K562 (cell line): Measurements from ENCODE around the gene LAMTOR4. TPM values are rescaled to one million over a fixed set of nuclear protein-coding genes. Genes with fewer than 3 reads are reported as not detected.
A peak's percentile ranks its signal among the peaks of the same experiment; 100 is the strongest.

Experiments
- ATF7 ChIP-seq: fragments of 450-650 bp; IDR thresholded peaks from 2 replicates; pipeline ENCODE4 v1.7.1; 2014; ENCODE audit warnings: mild to moderate bottlenecking, moderate library complexity
- BHLHE40 ChIP-seq: IDR thresholded peaks from 2 replicates; pipeline ENCODE4 v1.6.1; 2011; ENCODE audit warnings: low read length, improper control_type of control experiment
- E4F1 ChIP-seq: fragments of 250-450 bp; sonication (Bioruptor Pico); IDR thresholded peaks from 2 replicates; pipeline ENCODE4 v1.5.0; 2021; ENCODE audit warnings: mild to moderate bottlenecking, borderline replicate concordance
- ESRRA ChIP-seq: fragments of 450-650 bp; IDR thresholded peaks from 2 replicates; pipeline ENCODE4 v1.6.1; 2014; ENCODE audit warnings: low read depth, mild to moderate bottlenecking, moderate library complexity, borderline replicate concordance
- GABPB1 ChIP-seq: sonication (generic); formaldehyde crosslinking; IDR thresholded peaks from 2 replicates; pipeline ENCODE4 v1.8.0; 2022; ENCODE audit warnings: mild to moderate bottlenecking, missing genetic modification reagents
- GATAD2A ChIP-seq: fragments of 450-650 bp; IDR thresholded peaks from 2 replicates; pipeline ENCODE4 v1.6.1; 2017
- GMEB1 ChIP-seq: fragments of 250-450 bp; sonication (Bioruptor Pico); IDR thresholded peaks from 2 replicates; pipeline ENCODE4 v1.4.0; 2020; ENCODE audit warnings: mild to moderate bottlenecking
- HDGF ChIP-seq: fragments of 450-650 bp; IDR thresholded peaks from 2 replicates; pipeline ENCODE4 v1.6.1; 2016
- MEF2A ChIP-seq: IDR thresholded peaks from 2 replicates; pipeline ENCODE4 v1.6.1; 2011; ENCODE audit warnings: low read depth, mild to moderate bottlenecking, low read length, moderate library complexity; ENCODE audit not compliant: control insufficient read depth
- MEIS2 ChIP-seq: fragments of 450-650 bp; IDR thresholded peaks from 2 replicates; pipeline ENCODE4 v1.6.1; 2014; ENCODE audit warnings: mild to moderate bottlenecking; ENCODE audit not compliant: partially characterized antibody
- NR2F6 ChIP-seq: fragments of 450-650 bp; formaldehyde crosslinking; IDR thresholded peaks from 2 replicates; pipeline ENCODE4 v1.4.0; 2020; ENCODE audit warnings: mild to moderate bottlenecking
- RBM34 ChIP-seq: fragments of 200-400 bp; formaldehyde crosslinking; IDR thresholded peaks from 2 replicates; pipeline ENCODE4 v1.6.1; 2018; ENCODE audit warnings: low read length, borderline replicate concordance; ENCODE audit not compliant: insufficient read depth
- SMC3 ChIP-seq: conservative IDR thresholded peaks from 2 replicates; pipeline ENCODE4 v1.6.1; 2011; ENCODE audit warnings: low read depth, low read length, improper control_type of control experiment; ENCODE audit not compliant: insufficient read depth
- STAT5B ChIP-seq: fragments of 250-450 bp; sonication (Bioruptor Pico); IDR thresholded peaks from 2 replicates; pipeline ENCODE4 v1.8.0; 2021; ENCODE audit warnings: mild to moderate bottlenecking, inconsistent platforms
- TAF15 ChIP-seq: fragments of 200-400 bp; formaldehyde crosslinking; IDR thresholded peaks from 2 replicates; pipeline ENCODE4 v1.6.1; 2017; ENCODE audit warnings: mild to moderate bottlenecking, low read depth, low read length, moderate library complexity
- TCFL5 ChIP-seq: fragments of 250-450 bp; sonication (Bioruptor Pico); conservative IDR thresholded peaks from 2 replicates; pipeline ENCODE4 v1.6.1; 2021; ENCODE audit warnings: mild to moderate bottlenecking, moderate library complexity, matching md5 sums
- TEAD1 ChIP-seq, 2 experiments: fragments of 450-650 bp in 1 of 2; sonication (generic) in 1 of 2; formaldehyde crosslinking; IDR thresholded peaks; 2 replicates each; pipeline versions ENCODE4 v1.4.0 to v1.8.0; 2020 to 2022; ENCODE audit warnings: mild to moderate bottlenecking in 2 of 2, missing genetic modification reagents in 1 of 2
- ZBTB17 ChIP-seq: fragments of 450-650 bp; formaldehyde crosslinking; IDR thresholded peaks from 2 replicates; pipeline ENCODE4 v1.4.0; 2020; ENCODE audit warnings: mild to moderate bottlenecking
- ZKSCAN1 ChIP-seq: fragments of 150-350 bp; IDR thresholded peaks from 2 replicates; pipeline ENCODE4 v1.6.1; 2016; ENCODE audit warnings: low read depth, low read length
- ZNF274 ChIP-seq: IDR thresholded peaks from 2 replicates; pipeline ENCODE4 v1.6.1; 2011; ENCODE audit warnings: low read depth, mild to moderate bottlenecking, low read length, moderate library complexity, borderline replicate concordance
- ZNF316 ChIP-seq: fragments of 450-650 bp; IDR thresholded peaks from 2 replicates; pipeline ENCODE4 v1.6.1; 2016
- ZNF668 ChIP-seq: fragments of 250-450 bp; sonication (Bioruptor Pico); IDR thresholded peaks from 2 replicates; pipeline ENCODE4 v1.8.0; 2022; ENCODE audit warnings: mild to moderate bottlenecking, inconsistent platforms
- ZNF695 ChIP-seq: fragments of 450-650 bp; formaldehyde crosslinking; IDR thresholded peaks from 2 replicates; pipeline ENCODE4 v1.4.0; 2020; ENCODE audit warnings: mild to moderate bottlenecking, moderate library complexity
- polyA plus RNA-seq, 8 experiments: library from polyadenylated mRNA; depleted of rRNA in 4 of 8; stranded (reverse) in 5 of 8; unstranded in 3 of 8; fragments of >200 nt; fragmentation: Nextera tagmentation in 2 of 8; fragmentation: Illumina TruSeq in 1 of 8; extraction: Ambion mirVana in 2 of 8; extraction: Trizol in 1 of 8; gene quantifications; 2 replicates each; pipeline versions ENCODE4 v1.2.1 to v1.2.3, GENCODE V29; 2011 to 2014; ENCODE audit warnings: inconsistent platforms in 1 of 8, missing spikeins in 1 of 8
- total RNA-seq, 7 experiments: library from RNA; depleted of rRNA in 6 of 7; stranded (reverse); fragments of >200 nt in 6 of 7; fragmentation: Illumina TruSeq in 2 of 7; extraction: Trizol in 2 of 7; gene quantifications; 2 replicates each; pipeline versions ENCODE4 v1.2.1 to v1.2.3, GENCODE V29; 2011 to 2021; ENCODE audit warnings: low replicate concordance in 1 of 7
- TF ChIP-seq, protein P1 (sequence below): fragments of 450-650 bp; formaldehyde crosslinking; IDR thresholded peaks from 2 replicates; pipeline ENCODE4 v1.4.0; 2020; ENCODE audit warnings: mild to moderate bottlenecking, mixed read lengths
- TF ChIP-seq, protein P2 (sequence below): fragments of 450-650 bp; IDR thresholded peaks from 2 replicates; pipeline ENCODE4 v1.6.1; 2016; ENCODE audit warnings: antibody characterized with exemption

Gene LAMTOR4
- total and polyA plus RNA-seq, 9 of the 15 experiments (the other 6 are each of a cell fraction or from before 2014, with no cell fraction given) = 79.6 to 314 (median 195) TPM

DNA sequence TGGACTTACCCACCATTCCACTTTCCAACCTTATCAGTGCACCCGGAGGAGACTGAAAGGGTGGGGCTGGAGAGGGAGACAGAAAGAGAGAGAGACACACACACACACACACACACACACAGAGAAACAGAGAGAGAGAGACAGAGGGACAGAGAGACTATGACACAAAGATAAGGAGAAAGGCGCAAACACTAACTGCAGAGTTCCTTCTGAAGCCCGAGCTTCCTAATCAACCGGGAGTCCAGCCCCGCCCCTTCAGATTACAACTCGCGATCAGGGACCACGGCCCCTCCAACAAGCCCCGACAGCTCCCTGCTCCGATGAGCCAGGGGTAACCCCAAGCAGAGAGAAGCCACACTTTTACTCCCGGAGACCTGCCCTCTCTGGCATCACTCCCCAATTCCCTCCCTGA is 19.2 kb downstream of the LAMTOR4 start (continued):
- TF ChIP-seq E4F1 (CRISPR knock-in tag) (no peak), SMC3 (no peak), TCFL5 (CRISPR knock-in tag) (no peak), GABPB1 (CRISPR knock-in tag) (no peak), TEAD1 (CRISPR knock-in tag; IDR thresholded peaks at IDR 0.05) (peak in 1 of 2 experiments; percentile 66; a peak in 1 of 4 replicates), ZBTB17 (CRISPR knock-in tag) (no peak), ZKSCAN1 (no peak), HDGF (0 out of 2 replicates have a peak, but pooled peaks have one; percentile 34), ESRRA (peak; percentile 56; the same call in 1 of the 2 replicates), TAF15 (no peak), ZNF274 (no peak), RBM34 (no peak), ZNF668 (CRISPR knock-in tag) (no peak), MEF2A (no peak), MEIS2 (no peak), BHLHE40 (peak; percentile 47), ATF7 (peak; percentile 65; the same call in 1 of the 2 replicates), GMEB1 (CRISPR knock-in tag) (no peak), ZNF316 (0 out of 2 replicates have a peak, but pooled peaks have one; percentile 5), NR2F6 (CRISPR knock-in tag) (no peak), GATAD2A (peak; percentile 100), ZNF695 (no peak), STAT5B (no peak)
- TF ChIP-seq, protein P1, sequence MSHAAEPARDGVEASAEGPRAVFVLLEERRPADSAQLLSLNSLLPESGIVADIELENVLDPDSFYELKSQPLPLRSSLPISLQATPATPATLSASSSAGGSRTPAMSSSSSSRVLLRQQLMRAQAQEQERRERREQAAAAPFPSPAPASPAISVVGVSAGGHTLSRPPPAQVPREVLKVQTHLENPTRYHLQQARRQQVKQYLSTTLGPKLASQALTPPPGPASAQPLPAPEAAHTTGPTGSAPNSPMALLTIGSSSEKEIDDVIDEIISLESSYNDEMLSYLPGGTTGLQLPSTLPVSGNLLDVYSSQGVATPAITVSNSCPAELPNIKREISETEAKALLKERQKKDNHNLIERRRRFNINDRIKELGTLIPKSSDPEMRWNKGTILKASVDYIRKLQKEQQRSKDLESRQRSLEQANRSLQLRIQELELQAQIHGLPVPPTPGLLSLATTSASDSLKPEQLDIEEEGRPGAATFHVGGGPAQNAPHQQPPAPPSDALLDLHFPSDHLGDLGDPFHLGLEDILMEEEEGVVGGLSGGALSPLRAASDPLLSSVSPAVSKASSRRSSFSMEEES = no peak
- TF ChIP-seq, protein P2, sequence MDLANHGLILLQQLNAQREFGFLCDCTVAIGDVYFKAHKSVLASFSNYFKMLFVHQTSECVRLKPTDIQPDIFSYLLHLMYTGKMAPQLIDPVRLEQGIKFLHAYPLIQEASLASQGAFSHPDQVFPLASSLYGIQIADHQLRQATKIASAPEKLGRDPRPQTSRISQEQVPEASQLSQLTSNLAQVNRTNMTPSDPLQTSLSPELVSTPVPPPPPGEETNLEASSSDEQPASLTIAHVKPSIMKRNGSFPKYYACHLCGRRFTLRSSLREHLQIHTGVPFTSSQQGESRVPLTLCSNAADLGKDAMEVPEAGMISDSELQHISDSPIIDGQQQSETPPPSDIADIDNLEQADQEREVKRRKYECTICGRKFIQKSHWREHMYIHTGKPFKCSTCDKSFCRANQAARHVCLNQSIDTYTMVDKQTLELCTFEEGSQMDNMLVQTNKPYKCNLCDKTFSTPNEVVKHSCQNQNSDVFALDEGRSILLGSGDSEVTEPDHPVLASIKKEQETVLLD = peak; percentile 93
